Natural killer cell (primary cell): ENCODE results near the gene MAP2. TPM values are rescaled to one million over a fixed set of nuclear protein-coding genes. Genes with fewer than 3 reads are reported as not detected.

ENCODE experiments used
- ATAC-seq, 3 donors: fragments of 150-1000 bp in 2 of 3; fragments of 200-7000 bp in 1 of 3; cut with Tn5 transposase; 1 replicate in 1 of 3; 2 replicates in 2 of 3; pipeline ENCODE4 v1.10.0; 2021; ENCODE audit warnings: mild to moderate bottlenecking in 2 of 3, moderate library complexity in 2 of 3
- DNase-seq, 2 donors: peaks; one replicate each; pipeline versions ENCODE4 v3.0.0 to v3.0.0-alpha.2; 2013 to 2021; ENCODE audit warnings: mixed read lengths in 1 of 2
- H3K27ac ChIP-seq: one replicate; pipeline ENCODE4 v1.5.1; 2013; ENCODE audit warnings: mild to moderate bottlenecking, low read length
- H3K27me3 ChIP-seq: one replicate; pipeline ENCODE4 v1.6.1; 2013; ENCODE audit warnings: low read length; ENCODE audit not compliant: control insufficient read depth, insufficient read depth
- H3K36me3 ChIP-seq: one replicate; pipeline ENCODE4 v1.6.1; 2013; ENCODE audit warnings: low read length; ENCODE audit not compliant: control insufficient read depth, insufficient read depth
- H3K4me1 ChIP-seq: one replicate; pipeline ENCODE4 v1.6.1; 2013; ENCODE audit warnings: low read length; ENCODE audit not compliant: control insufficient read depth, insufficient read depth
- H3K4me3 ChIP-seq: one replicate; pipeline ENCODE4 v1.5.1; 2013; ENCODE audit warnings: low read length
- H3K9me3 ChIP-seq: one replicate; pipeline ENCODE4 v1.6.1; 2013; ENCODE audit warnings: low read length; ENCODE audit not compliant: control insufficient read depth, insufficient read depth
- H3K27ac Mint-ChIP-seq, 2 donors: one replicate each; pipeline ENCODE4 v1.8.0; 2022; ENCODE audit warnings: mild to moderate bottlenecking in 2 of 2, mixed read lengths in 2 of 2, moderate library complexity in 1 of 2
- H3K27me3 Mint-ChIP-seq, 2 donors: one replicate each; pipeline ENCODE4 v1.8.0; 2022; ENCODE audit warnings: low read depth in 2 of 2, mixed read lengths in 2 of 2
- H3K36me3 Mint-ChIP-seq: one replicate; pipeline ENCODE4 v1.8.0; 2022; ENCODE audit warnings: mixed read lengths
- H3K4me1 Mint-ChIP-seq, 2 donors: one replicate each; pipeline ENCODE4 v1.8.0; 2022; ENCODE audit warnings: mixed read lengths in 2 of 2
- H3K4me3 Mint-ChIP-seq: one replicate; pipeline ENCODE4 v1.8.0; 2022; ENCODE audit warnings: mild to moderate bottlenecking, moderate library complexity, mixed read lengths
- H3K9me3 Mint-ChIP-seq, 2 donors: one replicate each; pipeline ENCODE4 v1.8.0; 2022; ENCODE audit warnings: mixed read lengths in 2 of 2
- CTCF ChIP-seq: fragments of 200-600 bp; IDR thresholded peaks from one replicate; pipeline ENCODE4 v1.8.0; 2022; ENCODE audit warnings: antibody characterized with exemption
- WGBS: methylation state at CpG from one replicate; pipeline ENCODE4 v1.1.7; 2013; ENCODE audit warnings: missing lambda C conversion rate; ENCODE audit not compliant: insufficient coverage; 5-methylcytosine and 5-hydroxymethylcytosine counted together
- intact Hi-C: fragments of 100-400 bp; cut with micrococcal nuclease; formaldehyde crosslinking; loops from one replicate; pipeline ENCODE4 v1.14.2; 2022
- total RNA-seq, 4 donors: library from RNA; stranded (reverse); fragments of 120-200 nt in 1 of 4; gene quantifications; one replicate each; pipeline versions ENCODE4 v1.2.3 to v1.2.4, GENCODE V29; 2013 to 2022

MAP2 gene
- total RNA-seq, 3 donors from 2014 or later (not counting 1 experiment from before 2014, with no cell fraction given), result not detected

GRCh38 chr2:209389171-209389618, 34.7 kb upstream of the MAP2 start:
- no peaks in the 10 kb centered on the region for H3K27me3 ChIP-seq
- DNase-seq (no peak), ATAC-seq (no peak)
- no peaks in the 10 kb centered on the region for H3K36me3 ChIP-seq
- Mint-ChIP-seq H3K27me3 (no peaks in the 10 kb centered on the region), H3K27ac (no peak overlapping the region), H3K4me3 (no peak overlapping the region), H3K36me3 (no peaks in the 10 kb centered on the region), H3K9me3 (peaks cover 0 to 5% of the 10 kb centered on the region in 2 donors), H3K4me1 (no peaks in the 10 kb centered on the region)
- no peak overlapping the region for H3K4me3 ChIP-seq
- intact Hi-C loops, result no loop called here
- WGBS, result 56% methylated on average over 5 of the region's 5 CpGs
- TF ChIP-seq CTCF, result no peak
- H3K4me1 ChIP-seq, result no peaks in the 10 kb centered on the region
- H3K9me3 ChIP-seq, result no peaks in the 10 kb centered on the region
- H3K27ac ChIP-seq, result no peak overlapping the region

GRCh38 chr2:209390839-209391238, 33.0 kb upstream of the MAP2 start:
- Mint-ChIP-seq H3K9me3 (peaks cover 0 to 7% of the 10 kb centered on the region in 2 donors), H3K4me1 (no peaks in the 10 kb centered on the region), H3K36me3 (no peaks in the 10 kb centered on the region), H3K27ac (no peak overlapping the region), H3K27me3 (no peaks in the 10 kb centered on the region), H3K4me3 (no peak overlapping the region)
- ATAC-seq, result no peak
- no peaks in the 10 kb centered on the region for H3K9me3 ChIP-seq
- H3K27ac ChIP-seq, result no peak overlapping the region
- no peak for DNase-seq
- H3K36me3 ChIP-seq, result no peaks in the 10 kb centered on the region
- H3K4me1 ChIP-seq, result no peaks in the 10 kb centered on the region
- no peak for TF ChIP-seq CTCF
- peaks cover 4% of the 10 kb centered on the region for H3K27me3 ChIP-seq
- 67% methylated on average over 1 of the region's 1 CpG for WGBS
- no peak overlapping the region for H3K4me3 ChIP-seq
- intact Hi-C loops, result no loop called here

GRCh38 chr2:209391776-209392401, 32.0 kb upstream of the MAP2 start:
- Mint-ChIP-seq H3K27me3 (no peaks in the 10 kb centered on the region), H3K4me3 (no peak overlapping the region), H3K36me3 (no peaks in the 10 kb centered on the region), H3K4me1 (no peaks in the 10 kb centered on the region), H3K9me3 (peaks cover 0 to 4% of the 10 kb centered on the region in 2 donors), H3K27ac (no peak overlapping the region)
- Histone ChIP-seq H3K27me3 (peaks cover 4% of the 10 kb centered on the region), H3K4me1 (no peaks in the 10 kb centered on the region), H3K36me3 (no peaks in the 10 kb centered on the region), H3K9me3 (no peaks in the 10 kb centered on the region), H3K4me3 (no peak overlapping the region), H3K27ac (no peak overlapping the region)
- ATAC-seq (no peak), DNase-seq (no peak)
- intact Hi-C loops, result no loop called here
- 75% methylated on average over 2 of the region's 3 CpGs for WGBS
- no peak for TF ChIP-seq CTCF

GRCh38 chr2:209395229-209395628, 28.6 kb upstream of the MAP2 start:
- H3K9me3 Mint-ChIP-seq, result peaks cover 0 to 4% of the 10 kb centered on the region in 2 donors
- no peak overlapping the region for H3K27ac ChIP-seq
- no peak for TF ChIP-seq CTCF
- H3K27ac Mint-ChIP-seq, result no peak overlapping the region
- no peak overlapping the region for H3K4me3 ChIP-seq
- H3K27me3 ChIP-seq, result peaks cover 4% of the 10 kb centered on the region
- intact Hi-C loops, result no loop called here
- H3K27me3 Mint-ChIP-seq, result no peaks in the 10 kb centered on the region
- no peak for DNase-seq
- no peak for ATAC-seq
- no peaks in the 10 kb centered on the region for H3K4me1 ChIP-seq
- no CpG with 5 or more reads among the region's 1 CpG for WGBS
- no peaks in the 10 kb centered on the region for H3K9me3 ChIP-seq
- H3K36me3 ChIP-seq, result no peaks in the 10 kb centered on the region
- no peaks in the 10 kb centered on the region for H3K36me3 Mint-ChIP-seq
- no peak overlapping the region for H3K4me3 Mint-ChIP-seq
- no peaks in the 10 kb centered on the region for H3K4me1 Mint-ChIP-seq
